ENCODE measurements around the gene SSR1.
"Not testable (repeated sequence)": the region's sequence is repeated elsewhere in the genome, so short reads cannot be mapped to it uniquely, and the experiment has no call there.

Gene SSR1

DNA sequence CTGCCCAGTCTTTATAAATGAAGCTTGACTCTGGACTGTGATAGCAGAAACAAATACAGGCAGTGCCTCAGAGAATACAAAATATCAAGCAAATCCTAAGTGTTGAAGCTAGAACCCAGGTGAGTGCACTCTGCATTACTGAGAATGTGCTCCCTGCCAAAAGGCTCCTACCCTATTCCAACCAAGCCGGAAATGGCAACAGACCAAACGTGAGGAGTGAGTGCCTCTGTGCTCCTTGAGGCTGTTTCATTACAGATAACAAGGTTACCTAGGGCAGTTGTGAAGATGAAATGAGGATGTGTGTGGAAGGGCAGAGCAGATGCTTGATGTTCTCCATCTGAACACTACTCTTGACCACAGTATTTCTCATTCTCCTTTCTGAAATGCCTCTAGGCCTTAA, 29.3 kb downstream of the SSR1 start:
- H3K4me3 ChIP-seq (ENCODE audit: low read depth, low read length) = no peak overlapping the region

DNA sequence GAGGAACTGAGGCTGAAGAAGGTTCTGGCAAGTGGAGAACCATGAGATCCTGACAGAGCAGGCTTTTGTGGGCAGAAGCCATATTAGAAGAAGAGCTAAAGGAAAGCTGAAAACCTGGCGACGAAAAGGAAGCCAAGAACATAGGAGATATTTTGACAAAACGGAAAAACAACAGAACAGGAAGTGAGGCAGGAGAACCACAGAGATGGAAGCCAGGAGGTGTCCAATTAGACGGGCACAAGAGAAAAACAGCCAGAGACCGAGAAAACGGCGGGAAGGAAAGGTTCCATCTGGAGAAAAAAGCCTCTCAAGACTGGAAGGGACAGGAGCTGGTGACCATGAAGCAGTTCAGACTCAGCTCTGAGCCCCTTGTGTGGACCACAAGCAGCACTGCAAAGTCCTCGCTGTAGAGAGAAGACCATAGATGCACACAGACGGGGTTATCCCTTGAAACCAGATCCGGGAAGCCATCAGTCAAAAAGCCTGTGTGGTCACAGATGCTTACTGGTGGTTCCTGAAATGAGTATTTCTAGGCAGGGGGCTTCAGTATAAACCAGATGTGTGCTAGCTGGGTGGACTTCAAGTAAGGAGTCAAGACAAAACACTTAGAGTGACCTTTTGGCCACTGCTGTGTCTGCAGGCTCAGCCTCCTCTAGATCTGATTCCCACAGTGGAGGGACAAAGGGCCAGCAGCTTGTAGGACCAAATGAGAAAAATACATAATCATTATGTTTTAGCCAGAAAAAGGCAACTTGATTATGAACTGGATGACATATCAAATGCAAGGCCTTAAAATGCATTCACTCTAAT, 30.7 kb downstream of the SSR1 start:
- H3K4me3 ChIP-seq (ENCODE audit: low read depth, low read length) = no peak overlapping the region

- no peak overlapping the region for H3K4me3 ChIP-seq (ENCODE audit: low read depth, low read length)
Measured at GRCh38 chr6:7276199-7276524, 36.8 kb downstream of the SSR1 start.

DNA sequence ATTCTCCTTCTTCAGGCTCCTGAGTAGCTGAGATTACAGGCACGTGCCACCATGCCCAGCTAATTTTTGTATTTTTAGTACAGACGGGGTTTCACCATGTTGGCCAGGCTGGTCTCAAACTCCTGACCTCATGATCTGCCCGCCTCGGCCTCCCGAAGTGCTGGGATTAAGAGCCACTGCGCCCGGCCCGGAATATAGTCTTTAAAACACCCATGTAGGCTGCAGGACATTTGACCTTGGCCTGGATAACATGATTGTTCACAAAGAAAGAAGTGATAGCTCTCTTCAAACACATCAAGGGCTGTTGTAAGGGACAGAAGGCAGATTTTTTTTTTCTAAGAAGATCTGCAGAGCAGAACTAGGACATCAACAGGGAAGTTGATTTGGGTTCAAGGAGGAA, 38.5 kb downstream of the SSR1 start:
- H3K4me3 ChIP-seq (ENCODE audit: low read depth, low read length) = not testable (repeated sequence)

DNA sequence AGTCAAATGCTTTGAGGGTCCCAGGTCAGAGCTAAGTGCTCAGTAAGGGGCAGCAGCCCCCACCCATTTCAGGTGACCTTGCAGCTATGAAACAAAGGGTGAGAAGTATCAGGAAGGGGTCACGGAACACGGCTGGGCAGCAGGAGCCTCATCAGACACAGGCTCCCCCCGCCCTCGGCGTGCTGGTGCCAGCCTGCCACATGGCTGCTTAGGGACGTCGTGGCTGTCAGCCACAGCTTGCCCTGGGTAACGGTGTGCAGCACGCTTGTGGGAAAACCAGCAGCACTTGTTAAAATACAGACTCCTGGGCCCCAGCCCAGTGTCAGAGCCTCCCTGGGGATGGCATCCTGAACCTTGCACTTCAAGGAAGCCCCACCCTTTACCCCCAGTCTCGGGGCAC, 39.3 kb downstream of the SSR1 start:
- no peak overlapping the region for H3K4me3 ChIP-seq (ENCODE audit: low read depth, low read length)

- H3K4me3 ChIP-seq (ENCODE audit: low read depth, low read length) = no peak overlapping the region
Measured at GRCh38 chr6:7271205-7271534, 41.8 kb downstream of the SSR1 start.

- H3K4me3 ChIP-seq (ENCODE audit: low read depth, low read length) = no peak overlapping the region
Measured at GRCh38 chr6:7270320-7271204, 42.4 kb downstream of the SSR1 start.

GRCh38 chr6:7269816-7270215, 43.2 kb downstream of the SSR1 start:
- H3K4me3 ChIP-seq (ENCODE audit: low read depth, low read length) = no peak overlapping the region

GRCh38 chr6:7268816-7269555, 44.0 kb downstream of the SSR1 start:
- H3K4me3 ChIP-seq (ENCODE audit: low read depth, low read length) = no peak overlapping the region

DNA sequence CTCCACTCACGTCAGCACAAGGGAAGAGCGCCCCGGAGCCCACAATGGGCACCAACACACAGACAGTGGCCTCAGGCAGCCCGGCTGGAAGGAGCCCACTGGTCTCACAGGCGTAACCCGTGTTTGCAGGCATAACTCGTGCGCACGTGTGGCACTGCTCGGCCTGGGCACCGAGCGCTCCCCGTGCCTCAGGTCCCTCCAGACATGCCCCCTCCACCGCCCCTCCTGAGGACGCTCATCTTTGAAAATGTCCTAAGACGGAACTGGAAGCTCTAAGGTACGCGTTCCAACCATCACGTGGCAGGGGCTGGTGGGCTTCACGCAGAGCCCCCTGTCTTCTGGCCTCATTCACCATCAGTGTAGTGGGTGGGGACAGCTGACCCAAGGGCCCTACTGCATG, 44.6 kb downstream of the SSR1 start:
- H3K4me3 ChIP-seq (ENCODE audit: low read depth, low read length) = no peak overlapping the region

- no peak overlapping the region for H3K4me3 ChIP-seq (ENCODE audit: low read depth, low read length)
Measured at GRCh38 chr6:7267466-7268091, 45.4 kb downstream of the SSR1 start.

GRCh38 chr6:7267071-7267465, 45.9 kb downstream of the SSR1 start:
- H3K4me3 ChIP-seq (ENCODE audit: low read depth, low read length) = no peak overlapping the region

DNA sequence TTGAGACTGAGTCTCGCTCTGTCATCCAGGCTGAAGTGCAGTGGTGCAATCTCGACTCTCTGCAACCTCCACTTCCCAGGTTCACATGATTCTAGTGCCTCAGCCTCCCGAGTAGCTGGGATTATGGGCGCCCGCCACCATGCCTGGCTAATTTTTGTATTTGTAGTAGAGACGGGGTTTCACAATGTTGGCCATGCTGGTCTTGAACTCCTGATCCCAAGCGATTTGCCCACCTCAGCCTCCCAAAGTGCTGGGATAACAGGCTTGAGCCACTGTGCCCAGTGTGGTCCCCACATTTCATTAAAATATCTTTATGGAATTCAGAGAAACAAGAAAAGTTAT, 47.6 kb downstream of the SSR1 start:
- not testable (repeated sequence) for H3K4me3 ChIP-seq (ENCODE audit: low read depth, low read length)

GRCh38 chr6:7264686-7265384, 48.2 kb downstream of the SSR1 start:
- H3K4me3 ChIP-seq (ENCODE audit: low read depth, low read length) = no peak overlapping the region

- no peak overlapping the region for H3K4me3 ChIP-seq (ENCODE audit: low read depth, low read length)
Measured at GRCh38 chr6:7264041-7264440, 49.0 kb downstream of the SSR1 start.

DNA sequence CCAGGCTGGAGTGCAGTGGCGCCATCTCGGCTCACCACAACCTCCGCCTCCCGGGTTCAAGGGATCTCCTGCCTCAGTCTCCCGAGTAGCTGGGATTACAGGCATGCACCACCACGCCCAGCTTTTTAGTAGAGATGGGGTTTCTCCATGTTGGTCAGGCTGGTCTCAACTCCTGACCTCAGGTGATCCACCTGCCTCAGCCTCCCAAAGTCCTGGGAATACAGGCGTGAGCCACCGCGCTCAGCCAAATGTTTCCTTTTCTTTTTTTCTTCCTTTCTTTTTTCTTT, 49.5 kb downstream of the SSR1 start:
- not testable (repeated sequence) for H3K4me3 ChIP-seq (ENCODE audit: low read depth, low read length)

DNA sequence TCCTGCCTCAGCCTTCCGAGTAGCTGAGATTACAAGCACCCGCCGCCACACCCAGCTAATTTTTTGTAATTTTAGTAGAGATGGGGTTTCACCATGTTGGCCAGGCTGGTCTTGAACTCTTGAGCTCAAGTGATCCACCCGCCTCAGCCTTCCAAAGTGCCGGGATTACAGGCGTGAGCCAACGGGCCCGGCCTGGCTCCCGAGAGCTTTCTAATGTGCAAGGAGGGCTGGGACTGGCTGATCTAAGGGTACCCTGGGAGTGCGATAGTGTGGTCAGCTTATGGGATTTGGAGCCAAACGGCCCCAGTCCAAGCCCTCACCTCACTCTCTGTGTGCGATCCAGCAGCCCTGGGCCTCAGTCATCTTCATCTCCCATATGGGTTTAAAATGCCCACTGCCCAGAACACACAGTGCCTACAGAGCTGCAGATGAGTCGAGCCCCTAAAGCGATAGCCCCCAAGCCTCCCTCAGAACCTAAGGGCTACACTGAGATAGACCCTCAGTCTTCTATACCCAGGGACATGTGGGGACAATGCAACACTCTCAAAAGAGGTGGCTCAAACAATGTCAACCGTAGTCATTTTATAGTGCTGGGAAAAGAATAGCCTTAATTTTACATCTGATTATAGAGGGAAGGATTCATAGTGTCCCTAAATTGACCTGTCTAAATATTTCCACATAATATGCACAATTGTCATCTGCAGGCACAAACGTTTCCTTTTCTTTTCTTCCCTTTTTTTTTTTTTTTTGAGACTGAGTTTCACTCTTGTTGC, 50.1 kb downstream of the SSR1 start:
- H3K4me3 ChIP-seq (ENCODE audit: low read depth, low read length) = no peak overlapping the region

- H3K4me3 ChIP-seq (ENCODE audit: low read depth, low read length) = peak overlapping the region; percentile 81
Measured at GRCh38 chr6:7261852-7262461, 51.0 kb downstream of the SSR1 start.

GRCh38 chr6:7261032-7261841, 51.8 kb downstream of the SSR1 start:
- peak overlapping the region; percentile 81 for H3K4me3 ChIP-seq (ENCODE audit: low read depth, low read length)
